Activated naive CD8-positive, alpha-beta T cell treated with anti-CD3 and anti-CD28 coated beads for 36 hours (primary cell): ENCODE measurements around the gene SGSM1. TPM values are rescaled to one million over a fixed set of nuclear protein-coding genes. Genes with fewer than 3 reads are reported as not detected.

ENCODE experiments used
- DNase-seq: peaks from one replicate; pipeline ENCODE4 v3.0.0; 2021
- H3K27ac Mint-ChIP-seq: one replicate; pipeline ENCODE4 v1.8.0; 2022; ENCODE audit warnings: mild to moderate bottlenecking, moderate library complexity, mixed read lengths
- H3K27me3 Mint-ChIP-seq: one replicate; pipeline ENCODE4 v1.8.0; 2022; ENCODE audit warnings: mild to moderate bottlenecking, mixed read lengths
- H3K36me3 Mint-ChIP-seq: one replicate; pipeline ENCODE4 v1.8.0; 2021; ENCODE audit warnings: mild to moderate bottlenecking, mixed read lengths
- H3K4me1 Mint-ChIP-seq: one replicate; pipeline ENCODE4 v1.8.0; 2021; ENCODE audit warnings: mixed read lengths
- H3K4me3 Mint-ChIP-seq: one replicate; pipeline ENCODE4 v1.8.0; 2022; ENCODE audit warnings: mild to moderate bottlenecking, moderate library complexity, mixed read lengths
- H3K9me3 Mint-ChIP-seq: one replicate; pipeline ENCODE4 v1.8.0; 2022; ENCODE audit warnings: mixed read lengths
- total RNA-seq, 2 experiments: library from RNA; stranded (reverse); gene quantifications; one replicate each; pipeline ENCODE4 v1.2.3, GENCODE V29; 2021

Gene SGSM1
- total RNA-seq, 2 experiments from 2014 or later: 0.04 TPM; not detected in 1

DNA sequence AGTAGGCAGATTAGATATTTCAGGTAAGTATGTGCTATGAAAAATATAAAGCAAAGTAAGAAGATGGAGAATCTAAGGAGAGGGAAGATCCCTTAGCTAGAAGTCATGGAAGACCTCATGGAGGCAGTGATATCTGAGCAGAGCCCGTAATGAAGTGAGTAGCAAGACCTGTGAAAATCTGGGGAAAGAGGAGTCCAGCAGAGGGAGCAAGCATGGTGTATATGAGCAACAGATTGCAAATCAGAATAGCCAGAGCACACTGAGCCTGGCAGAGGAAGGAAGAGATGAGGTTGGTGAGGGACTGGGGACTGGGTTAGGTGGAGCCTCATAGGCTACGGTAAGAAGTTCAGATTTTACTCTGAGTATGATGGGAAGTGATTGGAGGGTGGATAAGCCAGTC is 131.1 kb downstream of the SGSM1 start:
- DNase-seq: no peak
- Mint-ChIP-seq H3K4me3 (no peak overlapping the region), H3K4me1 (no peaks in the 10 kb centered on the region), H3K36me3 (no peaks in the 10 kb centered on the region), H3K27me3 (peaks cover 5% of the 10 kb centered on the region), H3K9me3 (no peaks in the 10 kb centered on the region), H3K27ac (no peak overlapping the region)

- Mint-ChIP-seq H3K4me1 (no peaks in the 10 kb centered on the region), H3K27me3 (no peaks in the 10 kb centered on the region), H3K27ac (no peak overlapping the region), H3K9me3 (no peaks in the 10 kb centered on the region), H3K4me3 (no peak overlapping the region), H3K36me3 (no peaks in the 10 kb centered on the region)
- DNase-seq: no peak
These were observed 132.8 kb downstream of the SGSM1 start for GRCh38 chr22:24938741-24939341.

DNA sequence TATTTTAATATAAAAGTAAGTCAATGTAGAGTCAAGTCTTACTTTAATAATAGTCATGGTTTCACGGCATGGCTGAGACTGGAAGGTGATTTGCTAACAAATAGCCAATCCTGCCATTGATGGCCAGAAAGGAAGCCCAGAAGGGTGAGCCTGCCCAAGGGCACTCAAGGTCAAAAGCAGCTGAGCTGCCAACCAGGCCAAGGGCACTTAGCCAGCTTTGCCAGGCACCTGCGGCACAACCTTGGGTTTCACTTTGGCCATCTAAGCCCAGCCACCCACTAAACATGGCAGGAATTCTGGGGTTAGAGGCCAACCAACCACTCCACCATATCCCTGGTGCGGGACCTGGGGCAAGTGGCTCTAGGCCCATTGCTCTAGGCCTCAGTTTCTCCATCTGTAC is 136.3 kb downstream of the SGSM1 start:
- DNase-seq: no peak
- Mint-ChIP-seq H3K4me1 (no peaks in the 10 kb centered on the region), H3K27me3 (peaks cover 7% of the 10 kb centered on the region), H3K4me3 (no peak overlapping the region), H3K27ac (no peak overlapping the region), H3K36me3 (no peaks in the 10 kb centered on the region), H3K9me3 (no peaks in the 10 kb centered on the region)

GRCh38 chr22:24944217-24944937 is 138.4 kb downstream of the SGSM1 start:
- Mint-ChIP-seq H3K27ac (no peak overlapping the region), H3K4me1 (no peaks in the 10 kb centered on the region), H3K4me3 (no peak overlapping the region), H3K9me3 (no peaks in the 10 kb centered on the region), H3K36me3 (no peaks in the 10 kb centered on the region), H3K27me3 (peaks cover 23% of the 10 kb centered on the region)
- no peak for DNase-seq

DNA sequence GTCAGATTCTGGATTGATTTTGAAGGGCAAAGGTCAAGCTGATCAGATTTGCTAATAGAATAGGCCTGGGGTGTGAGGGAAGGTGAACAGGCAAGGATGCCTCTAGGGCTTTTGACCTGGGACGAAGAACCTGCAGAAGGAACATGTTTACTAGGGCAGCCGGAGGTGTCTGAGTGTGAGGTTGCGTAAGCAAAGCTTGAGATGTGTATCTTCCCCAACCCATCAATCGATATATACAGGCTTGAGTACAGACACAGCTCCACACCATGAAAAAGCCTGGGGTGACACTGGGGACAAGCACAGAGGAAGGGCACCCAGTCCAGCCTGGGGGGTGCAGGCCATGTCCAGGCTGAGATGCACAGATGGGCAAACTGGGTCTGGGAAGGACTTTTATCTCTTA is 139.4 kb downstream of the SGSM1 start:
- H3K27me3 Mint-ChIP-seq: peaks cover 33% of the 10 kb centered on the region
- no peaks in the 10 kb centered on the region for H3K36me3 Mint-ChIP-seq
- peaks cover 4% of the 10 kb centered on the region for H3K4me1 Mint-ChIP-seq
- no peaks in the 10 kb centered on the region for H3K9me3 Mint-ChIP-seq
- H3K27ac Mint-ChIP-seq: no peak overlapping the region
- H3K4me3 Mint-ChIP-seq: no peak overlapping the region
- DNase-seq: no peak

- H3K4me1 Mint-ChIP-seq: peaks cover 8% of the 10 kb centered on the region
- H3K4me3 Mint-ChIP-seq: no peak overlapping the region
- DNase-seq: no peak
- no peak overlapping the region for H3K27ac Mint-ChIP-seq
- H3K9me3 Mint-ChIP-seq: no peaks in the 10 kb centered on the region
- no peaks in the 10 kb centered on the region for H3K36me3 Mint-ChIP-seq
- peaks cover 51% of the 10 kb centered on the region for H3K27me3 Mint-ChIP-seq
These were observed 141.4 kb downstream of the SGSM1 start for GRCh38 chr22:24947383-24947782.

DNA sequence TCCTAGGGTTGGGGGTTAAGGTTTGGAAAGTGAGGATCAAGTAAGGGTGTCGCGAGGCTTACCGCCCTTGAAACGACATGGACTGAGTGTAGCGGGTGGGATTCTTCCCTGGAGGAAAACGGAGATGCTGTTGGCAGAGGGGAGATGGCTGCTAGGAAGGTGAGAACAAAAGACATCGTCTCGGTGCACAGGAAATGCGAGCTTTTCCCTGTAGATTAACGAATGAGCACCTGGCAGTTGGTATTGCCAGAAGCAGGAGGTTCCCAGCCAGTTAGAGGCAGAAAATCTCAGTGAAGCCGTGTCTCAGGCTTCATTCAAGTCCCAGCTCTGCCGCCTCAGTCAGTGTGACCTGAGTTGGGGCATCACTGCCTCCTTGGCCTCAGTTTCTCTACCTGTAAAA is 141.9 kb downstream of the SGSM1 start:
- no peak overlapping the region for H3K27ac Mint-ChIP-seq
- DNase-seq: no peak
- H3K4me1 Mint-ChIP-seq: peaks cover 8% of the 10 kb centered on the region
- H3K27me3 Mint-ChIP-seq: peaks cover 53% of the 10 kb centered on the region
- H3K36me3 Mint-ChIP-seq: no peaks in the 10 kb centered on the region
- H3K4me3 Mint-ChIP-seq: no peak overlapping the region
- H3K9me3 Mint-ChIP-seq: no peaks in the 10 kb centered on the region

- Mint-ChIP-seq H3K27ac (no peak overlapping the region), H3K9me3 (no peaks in the 10 kb centered on the region), H3K4me3 (no peak overlapping the region), H3K36me3 (no peaks in the 10 kb centered on the region), H3K4me1 (peaks cover 10% of the 10 kb centered on the region), H3K27me3 (peaks cover 59% of the 10 kb centered on the region)
- DNase-seq: no peak
These were observed 142.6 kb downstream of the SGSM1 start for GRCh38 chr22:24948356-24949202.

DNA sequence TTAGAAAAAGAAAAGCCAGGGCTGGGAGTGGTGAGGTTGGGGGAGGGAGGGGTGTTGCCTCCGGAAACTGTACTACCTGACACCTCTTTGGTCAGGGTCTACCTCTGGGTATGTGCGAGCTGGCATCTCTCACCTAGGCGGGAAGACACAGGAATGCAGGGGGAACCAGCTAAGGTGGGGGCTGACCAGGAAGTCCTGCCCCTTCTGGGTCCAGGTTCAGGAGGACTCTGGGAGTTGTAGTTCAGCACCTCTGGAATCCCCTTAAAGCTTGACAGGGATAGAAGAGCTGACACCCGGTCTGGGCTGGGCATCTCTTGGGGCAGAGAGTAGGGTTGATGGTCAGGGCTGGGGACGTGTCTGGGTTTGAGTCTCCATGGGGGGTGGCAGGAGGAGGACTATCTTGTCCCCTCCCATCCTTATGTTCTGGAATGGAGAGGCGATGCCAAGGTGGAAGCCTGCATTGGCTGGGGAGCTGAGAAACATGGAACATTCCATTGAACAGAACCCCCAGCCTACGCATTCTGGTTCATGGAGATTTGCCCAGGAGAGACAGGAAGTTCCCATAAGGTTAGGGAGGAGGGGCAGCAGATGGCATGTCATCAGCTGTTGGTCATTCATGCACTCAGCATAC is 144.4 kb downstream of the SGSM1 start:
- Mint-ChIP-seq H3K36me3 (no peaks in the 10 kb centered on the region), H3K9me3 (no peaks in the 10 kb centered on the region), H3K27ac (no peak overlapping the region), H3K27me3 (peaks cover 70% of the 10 kb centered on the region), H3K4me1 (peaks cover 10% of the 10 kb centered on the region), H3K4me3 (no peak overlapping the region)
- no peak for DNase-seq

DNA sequence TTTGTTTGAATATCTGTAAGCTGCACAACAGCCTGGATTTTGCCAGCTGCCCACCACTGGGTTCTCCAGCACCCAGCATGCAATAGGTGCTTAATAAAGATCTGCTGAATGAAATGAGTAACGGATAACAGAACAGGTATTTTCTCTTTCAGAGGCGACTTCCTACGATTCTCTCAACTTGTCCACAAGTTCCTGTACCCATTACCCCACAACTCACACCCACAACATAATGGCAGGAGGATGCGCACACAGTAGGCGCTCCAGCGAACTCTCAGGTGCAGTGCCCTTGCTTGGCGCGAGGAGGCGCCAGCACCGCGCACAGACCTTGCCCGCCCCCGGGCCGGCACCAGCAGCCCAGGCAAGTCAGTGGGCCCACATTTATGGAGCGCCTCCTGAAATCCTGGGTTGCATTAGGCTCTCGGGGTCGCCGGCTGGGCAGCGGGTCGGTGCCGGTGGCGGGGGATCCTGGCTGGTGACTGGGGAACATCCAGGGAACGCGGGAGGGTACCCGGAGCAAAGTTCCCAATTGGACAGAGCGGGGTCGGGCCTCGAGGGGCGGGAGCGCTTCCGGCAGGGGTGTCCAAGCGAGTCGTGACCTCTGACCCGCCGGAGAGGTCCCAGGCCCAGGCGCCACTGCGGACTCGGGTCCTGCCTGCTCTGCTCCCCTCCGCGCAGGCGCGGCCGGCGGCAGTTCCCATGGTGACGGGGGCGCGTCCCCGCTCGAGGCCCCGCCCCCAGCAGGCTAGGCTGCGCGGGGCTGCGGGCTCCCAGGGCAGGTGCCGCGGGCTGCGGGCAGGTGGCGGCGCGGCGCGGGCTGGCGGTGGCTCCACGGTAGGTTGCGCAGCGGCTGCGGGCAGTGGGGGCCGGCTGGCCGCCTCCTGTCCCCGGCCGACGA is 146.2 kb downstream of the SGSM1 start, which contains the start of gene KIAA1671:
TSS of gene KIAA1671 (plus strand) at position 775 of the 895 bp plus-strand sequence. CDS start 75,284 bp downstream, outside the sequence.
- peak; percentile 90 for DNase-seq
- peaks cover 10% of the 10 kb centered on the region for H3K4me1 Mint-ChIP-seq
- no peak within 1 kb of the TSS for H3K27ac Mint-ChIP-seq
- H3K9me3 Mint-ChIP-seq: no peaks in the 10 kb centered on the region
- peak within 1 kb of the TSS; percentile 79 for H3K4me3 Mint-ChIP-seq
- peaks cover 65% of the 10 kb centered on the region for H3K27me3 Mint-ChIP-seq
- no peaks in the 10 kb centered on the region for H3K36me3 Mint-ChIP-seq

- H3K4me1 Mint-ChIP-seq: peaks cover 10% of the 10 kb centered on the region
- DNase-seq: no peak
- H3K9me3 Mint-ChIP-seq: no peaks in the 10 kb centered on the region
- peak overlapping the region; percentile 42 for H3K4me3 Mint-ChIP-seq
- H3K36me3 Mint-ChIP-seq: no peaks in the 10 kb centered on the region
- no peak overlapping the region for H3K27ac Mint-ChIP-seq
- H3K27me3 Mint-ChIP-seq: peaks cover 59% of the 10 kb centered on the region
These were observed 146.9 kb downstream of the SGSM1 start for GRCh38 chr22:24952837-24953383.

- H3K27me3 Mint-ChIP-seq: peaks cover 55% of the 10 kb centered on the region
- H3K36me3 Mint-ChIP-seq: no peaks in the 10 kb centered on the region
- no peak overlapping the region for H3K27ac Mint-ChIP-seq
- peaks cover 10% of the 10 kb centered on the region for H3K4me1 Mint-ChIP-seq
- DNase-seq: no peak
- H3K9me3 Mint-ChIP-seq: no peaks in the 10 kb centered on the region
- no peak overlapping the region for H3K4me3 Mint-ChIP-seq
These were observed 147.5 kb downstream of the SGSM1 start for GRCh38 chr22:24953384-24954113.

GRCh38 chr22:24954114-24954463 is 148.1 kb downstream of the SGSM1 start:
- H3K9me3 Mint-ChIP-seq: no peaks in the 10 kb centered on the region
- peaks cover 50% of the 10 kb centered on the region for H3K27me3 Mint-ChIP-seq
- peaks cover 10% of the 10 kb centered on the region for H3K4me1 Mint-ChIP-seq
- no peak overlapping the region for H3K4me3 Mint-ChIP-seq
- DNase-seq: no peak
- H3K27ac Mint-ChIP-seq: no peak overlapping the region
- no peaks in the 10 kb centered on the region for H3K36me3 Mint-ChIP-seq
